Measurements from ENCODE around the gene CMTM5.

CMTM5 gene

GRCh38 chr14:23360496-23360895, 16.4 kb upstream of the CMTM5 start:
- H3K9ac ChIP-seq (ENCODE audit: low read length) = no peak overlapping the region
- no peak overlapping the region for H3K4me3 ChIP-seq (ENCODE audit: low read length)
- no peak overlapping the region for H3K27ac ChIP-seq (ENCODE audit: low read depth, low read length)

GRCh38 chr14:23361320-23361719, 15.5 kb upstream of the CMTM5 start:
- H3K4me3 ChIP-seq (ENCODE audit: low read length) = no peak overlapping the region
- peak overlapping the region; percentile 21 for H3K27ac ChIP-seq (ENCODE audit: low read depth, low read length)

More at GRCh38 chr14:23360496-23360895, 16.4 kb upstream of the CMTM5 start:
- Histone ChIP-seq H3K4me1 (ENCODE audit: control insufficient read depth, insufficient read depth, low read length) (peaks cover 11% of the 10 kb centered on the region), H3K27me3 (ENCODE audit: control insufficient read depth, insufficient read depth, low read length) (peaks cover 4% of the 10 kb centered on the region), H3K36me3 (ENCODE audit: control insufficient read depth, insufficient read depth, low read length) (no peaks in the 10 kb centered on the region)

GRCh38 chr14:23361763-23362162, 15.1 kb upstream of the CMTM5 start:
- Histone ChIP-seq H3K36me3 (ENCODE audit: control insufficient read depth, insufficient read depth, low read length) (no peaks in the 10 kb centered on the region), H3K4me3 (ENCODE audit: low read length) (no peak overlapping the region), H3K9ac (ENCODE audit: low read length) (no peak overlapping the region), H3K4me1 (ENCODE audit: control insufficient read depth, insufficient read depth, low read length) (peaks cover 13% of the 10 kb centered on the region), H3K27ac (ENCODE audit: low read depth, low read length) (peak overlapping the region; percentile 44), H3K27me3 (ENCODE audit: control insufficient read depth, insufficient read depth, low read length) (peaks cover 10% of the 10 kb centered on the region)

More at GRCh38 chr14:23361320-23361719, 15.5 kb upstream of the CMTM5 start:
- Histone ChIP-seq H3K9ac (ENCODE audit: low read length) (no peak overlapping the region), H3K36me3 (ENCODE audit: control insufficient read depth, insufficient read depth, low read length) (no peaks in the 10 kb centered on the region), H3K27me3 (ENCODE audit: control insufficient read depth, insufficient read depth, low read length) (peaks cover 10% of the 10 kb centered on the region), H3K4me1 (ENCODE audit: control insufficient read depth, insufficient read depth, low read length) (peaks cover 11% of the 10 kb centered on the region)

- Histone ChIP-seq H3K4me1 (ENCODE audit: control insufficient read depth, insufficient read depth, low read length) (peaks cover 16% of the 10 kb centered on the region), H3K9ac (ENCODE audit: low read length) (no peak overlapping the region), H3K27me3 (ENCODE audit: control insufficient read depth, insufficient read depth, low read length) (peaks cover 10% of the 10 kb centered on the region), H3K27ac (ENCODE audit: low read depth, low read length) (peak overlapping the region; percentile 44), H3K36me3 (ENCODE audit: control insufficient read depth, insufficient read depth, low read length) (no peaks in the 10 kb centered on the region), H3K4me3 (ENCODE audit: low read length) (no peak overlapping the region)
Measured at GRCh38 chr14:23362200-23362599, 14.6 kb upstream of the CMTM5 start.

- Histone ChIP-seq H3K27me3 (ENCODE audit: control insufficient read depth, insufficient read depth, low read length) (peaks cover 10% of the 10 kb centered on the region), H3K36me3 (ENCODE audit: control insufficient read depth, insufficient read depth, low read length) (no peaks in the 10 kb centered on the region), H3K27ac (ENCODE audit: low read depth, low read length) (peak overlapping the region; percentile 92), H3K4me3 (ENCODE audit: low read length) (peak overlapping the region; percentile 76), H3K9ac (ENCODE audit: low read length) (peak overlapping the region; percentile 60), H3K4me1 (ENCODE audit: control insufficient read depth, insufficient read depth, low read length) (peaks cover 16% of the 10 kb centered on the region)
Measured at GRCh38 chr14:23364164-23365035, 12.4 kb upstream of the CMTM5 start.

- H3K4me1 ChIP-seq (ENCODE audit: control insufficient read depth, insufficient read depth, low read length) = peaks cover 16% of the 10 kb centered on the region
- H3K36me3 ChIP-seq (ENCODE audit: control insufficient read depth, insufficient read depth, low read length) = no peaks in the 10 kb centered on the region
- peak within 1 kb of the TSS; percentile 74 for H3K9ac ChIP-seq (ENCODE audit: low read length)
- H3K27ac ChIP-seq (ENCODE audit: low read depth, low read length) = peak within 1 kb of the TSS; percentile 92
- peaks cover 10% of the 10 kb centered on the region for H3K27me3 ChIP-seq (ENCODE audit: control insufficient read depth, insufficient read depth, low read length)
- H3K4me3 ChIP-seq (ENCODE audit: low read length) = peak within 1 kb of the TSS; percentile 76
Measured at GRCh38 chr14:23365036-23365731, 11.7 kb upstream of the CMTM5 start, which contains the start of gene EFS. EFS (minus strand) TSS chr14:23365172; CDS start chr14:23365025, 147 bp downstream.

- no peaks in the 10 kb centered on the region for H3K36me3 ChIP-seq (ENCODE audit: control insufficient read depth, insufficient read depth, low read length)
Measured at GRCh38 chr14:23365732-23366425, 11.0 kb upstream of the CMTM5 start.

GRCh38 chr14:23366426-23366921, 10.4 kb upstream of the CMTM5 start:
- H3K4me3 ChIP-seq (ENCODE audit: low read length) = peak overlapping the region; percentile 36
- H3K4me1 ChIP-seq (ENCODE audit: control insufficient read depth, insufficient read depth, low read length) = peaks cover 16% of the 10 kb centered on the region

More at GRCh38 chr14:23365732-23366425, 11.0 kb upstream of the CMTM5 start:
- H3K9ac ChIP-seq (ENCODE audit: low read length) = peak overlapping the region; percentile 74
- H3K4me1 ChIP-seq (ENCODE audit: control insufficient read depth, insufficient read depth, low read length) = peaks cover 16% of the 10 kb centered on the region
- peaks cover 10% of the 10 kb centered on the region for H3K27me3 ChIP-seq (ENCODE audit: control insufficient read depth, insufficient read depth, low read length)
- peak overlapping the region; percentile 76 for H3K4me3 ChIP-seq (ENCODE audit: low read length)
- peak overlapping the region; percentile 92 for H3K27ac ChIP-seq (ENCODE audit: low read depth, low read length)

GRCh38 chr14:23370221-23370620, 6.6 kb upstream of the CMTM5 start:
- peaks cover 5% of the 10 kb centered on the region for H3K4me1 ChIP-seq (ENCODE audit: control insufficient read depth, insufficient read depth, low read length)
- peaks cover 6% of the 10 kb centered on the region for H3K27me3 ChIP-seq (ENCODE audit: control insufficient read depth, insufficient read depth, low read length)
- no peak overlapping the region for H3K27ac ChIP-seq (ENCODE audit: low read depth, low read length)
- H3K36me3 ChIP-seq (ENCODE audit: control insufficient read depth, insufficient read depth, low read length) = no peaks in the 10 kb centered on the region
- H3K9ac ChIP-seq (ENCODE audit: low read length) = no peak overlapping the region
- H3K4me3 ChIP-seq (ENCODE audit: low read length) = no peak overlapping the region

More at GRCh38 chr14:23366426-23366921, 10.4 kb upstream of the CMTM5 start:
- peak overlapping the region; percentile 92 for H3K27ac ChIP-seq (ENCODE audit: low read depth, low read length)
- no peak overlapping the region for H3K9ac ChIP-seq (ENCODE audit: low read length)
- peaks cover 10% of the 10 kb centered on the region for H3K27me3 ChIP-seq (ENCODE audit: control insufficient read depth, insufficient read depth, low read length)
- H3K36me3 ChIP-seq (ENCODE audit: control insufficient read depth, insufficient read depth, low read length) = no peaks in the 10 kb centered on the region

- Histone ChIP-seq H3K36me3 (ENCODE audit: control insufficient read depth, insufficient read depth, low read length) (no peaks in the 10 kb centered on the region), H3K9ac (ENCODE audit: low read length) (no peak overlapping the region), H3K4me1 (ENCODE audit: control insufficient read depth, insufficient read depth, low read length) (peaks cover 2% of the 10 kb centered on the region), H3K27ac (ENCODE audit: low read depth, low read length) (no peak overlapping the region), H3K27me3 (ENCODE audit: control insufficient read depth, insufficient read depth, low read length) (no peaks in the 10 kb centered on the region), H3K4me3 (ENCODE audit: low read length) (no peak overlapping the region)
Measured at GRCh38 chr14:23371865-23372264, 5.0 kb upstream of the CMTM5 start.

- H3K4me1 ChIP-seq (ENCODE audit: control insufficient read depth, insufficient read depth, low read length) = no peaks in the 10 kb centered on the region
- no peak within 1 kb of the TSS for H3K4me3 ChIP-seq (ENCODE audit: low read length)
- no peak within 1 kb of the TSS for H3K27ac ChIP-seq (ENCODE audit: low read depth, low read length)
- H3K27me3 ChIP-seq (ENCODE audit: control insufficient read depth, insufficient read depth, low read length) = no peaks in the 10 kb centered on the region
- no peak within 1 kb of the TSS for H3K9ac ChIP-seq (ENCODE audit: low read length)
- H3K36me3 ChIP-seq (ENCODE audit: control insufficient read depth, insufficient read depth, low read length) = no peaks in the 10 kb centered on the region
Measured at GRCh38 chr14:23372509-23372908, 4.3 kb upstream of the CMTM5 start, which contains the start of gene IL25. IL25 (plus strand) TSS chr14:23372809.

- H3K36me3 ChIP-seq (ENCODE audit: control insufficient read depth, insufficient read depth, low read length) = no peaks in the 10 kb centered on the region
- no peak overlapping the region for H3K4me3 ChIP-seq (ENCODE audit: low read length)
- no peaks in the 10 kb centered on the region for H3K27me3 ChIP-seq (ENCODE audit: control insufficient read depth, insufficient read depth, low read length)
- no peak overlapping the region for H3K9ac ChIP-seq (ENCODE audit: low read length)
- no peak overlapping the region for H3K27ac ChIP-seq (ENCODE audit: low read depth, low read length)
- no peaks in the 10 kb centered on the region for H3K4me1 ChIP-seq (ENCODE audit: control insufficient read depth, insufficient read depth, low read length)
Measured at GRCh38 chr14:23373041-23373440, 3.8 kb upstream of the CMTM5 start.

Data from rectal smooth muscle tissue (tissue), 1 donor.